Gastrocnemius medialis (tissue), 4 donors: ENCODE measurements around the gene NLRP9. TPM values are rescaled to one million over a fixed set of nuclear protein-coding genes. Genes with fewer than 3 reads are reported as not detected.

ENCODE experiments used
- ATAC-seq, 2 donors: fragments of 150-250 bp; one replicate each; pipeline ENCODE4 v1.9.1; 2016
- DNase-seq, 2 donors: peaks; one replicate each; pipeline ENCODE4 v3.0.0-alpha.2; 2019
- H3K27ac ChIP-seq, 4 donors: fragments of 200-600 bp; sonication (generic); 1 replicate in 1 of 4; 2 replicates in 3 of 4; pipeline ENCODE4 v1.5.1; 2016 to 2018; ENCODE audit warnings: mild to moderate bottlenecking in 2 of 4, moderate library complexity in 1 of 4
- H3K27me3 ChIP-seq, 3 donors: fragments of 200-600 bp; sonication (generic) in 2 of 3; 1 replicate in 1 of 3; 2 replicates in 2 of 3; pipeline versions ENCODE4 v1.5.1 to v1.6.0; 2016 to 2019; ENCODE audit warnings: mild to moderate bottlenecking in 1 of 3, moderate library complexity in 1 of 3
- H3K36me3 ChIP-seq, 2 donors: fragments of 200-600 bp; sonication (generic) in 1 of 2; one replicate each; pipeline ENCODE4 v1.5.1; 2017 to 2018
- H3K4me1 ChIP-seq, 2 donors: fragments of 200-600 bp; sonication (generic) in 1 of 2; one replicate each; pipeline ENCODE4 v1.5.1; 2016 to 2017; ENCODE audit warnings: mild to moderate bottlenecking in 2 of 2
- H3K4me3 ChIP-seq, 4 donors: fragments of 200-600 bp; sonication (generic) in 3 of 4; 1 replicate in 1 of 4; 2 replicates in 3 of 4; pipeline ENCODE4 v1.5.1; 2016 to 2019; ENCODE audit warnings: mild to moderate bottlenecking in 2 of 4
- H3K9me3 ChIP-seq, 3 donors: fragments of 200-600 bp; sonication (generic) in 2 of 3; 1 replicate in 1 of 3; 2 replicates in 2 of 3; pipeline ENCODE4 v1.5.1; 2016 to 2019
- POLR2A ChIP-seq, 2 donors: fragments of 450-650 bp; IDR thresholded peaks; one replicate each; pipeline ENCODE4 v1.6.1; 2017; ENCODE audit warnings: antibody characterized with exemption in 2 of 2, mild to moderate bottlenecking in 2 of 2, moderate library complexity in 2 of 2
- in situ Hi-C, 4 donors: fragments of 200-750 bp; cut with MboI; loops; one replicate each; pipeline versions ENCODE4 v1.15.0 to v1.8.0; 2017; ENCODE audit warnings: low sequenced_read_pairs in 4 of 4
- intact Hi-C: fragments of 100-400 bp; cut with DNase I; formaldehyde crosslinking; loops from one replicate; pipeline ENCODE4 v1.15.1; 2023; ENCODE audit warnings: low total_unique reads
- total RNA-seq, 4 donors: library from RNA; depleted of rRNA; stranded (reverse); fragments of >200 nt; gene quantifications; one replicate each; pipeline versions ENCODE4 v1.1.0 to v1.2.3, GENCODE V29; 2016
- TF ChIP-seq, protein P1 (sequence below), 5 experiments: fragments of 450-650 bp in 3 of 5; fragments of 200-600 bp in 2 of 5; sonication (generic) in 2 of 5; IDR thresholded peaks in 4 of 5; conservative IDR thresholded peaks in 1 of 5; 1 replicate in 4 of 5; 2 replicates in 1 of 5; pipeline ENCODE4 v1.5.1; 2016 to 2019; ENCODE audit warnings: antibody characterized with exemption in 5 of 5, mild to moderate bottlenecking in 3 of 5, moderate library complexity in 3 of 5

Gene NLRP9
- total RNA-seq, 4 donors from 2014 or later = not detected

DNA sequence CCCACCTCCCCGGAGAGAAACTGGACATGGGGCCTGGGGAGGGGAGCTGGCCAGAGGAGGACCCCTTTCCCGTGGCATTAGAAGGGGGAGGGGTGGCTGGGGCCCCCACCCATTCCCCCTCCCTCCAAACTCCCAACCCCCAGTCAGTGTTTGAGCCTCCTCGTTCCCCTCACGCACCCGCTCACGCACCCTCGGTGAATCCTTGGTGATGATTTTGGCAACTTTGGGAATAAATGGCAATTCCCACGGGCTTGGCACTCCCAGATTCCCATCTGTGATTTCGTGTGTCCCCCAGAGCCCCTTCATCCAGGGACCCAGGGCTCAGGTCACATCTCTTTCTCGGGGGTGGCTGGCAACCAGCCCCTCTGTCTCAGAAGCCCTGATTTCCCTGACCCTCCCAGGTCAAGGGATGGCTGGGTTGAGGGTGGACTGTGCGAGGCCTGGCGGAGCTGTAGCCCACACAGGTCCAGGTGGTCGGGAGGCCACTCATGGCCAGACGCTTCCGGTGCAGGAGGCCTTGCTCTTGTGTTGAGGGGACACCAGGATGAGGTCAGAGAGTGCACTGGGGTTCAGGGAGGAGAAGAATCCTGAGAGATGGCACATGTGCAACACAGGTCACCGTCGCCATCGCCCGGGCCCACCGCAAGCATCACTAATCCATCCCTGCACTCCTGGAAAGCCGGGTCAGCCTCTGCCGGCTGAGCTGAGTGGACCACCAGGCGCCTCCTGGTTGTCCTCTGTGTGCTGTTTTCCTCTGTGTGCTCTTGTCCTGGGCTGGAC is 42.5 kb downstream of the NLRP9 start:
- no peak overlapping the region for H3K27ac ChIP-seq
- peaks cover 3 to 68% of the 10 kb centered on the region in 2 donors for H3K36me3 ChIP-seq
- H3K4me3 ChIP-seq = no peak overlapping the region
- H3K9me3 ChIP-seq = no peaks in the 10 kb centered on the region
- H3K27me3 ChIP-seq = no peaks in the 10 kb centered on the region
- H3K4me1 ChIP-seq = no peaks in the 10 kb centered on the region
- DNase-seq = no peak
- in situ Hi-C loops = no loop called here
- intact Hi-C loops = no loop called here
- TF ChIP-seq, protein P1, sequence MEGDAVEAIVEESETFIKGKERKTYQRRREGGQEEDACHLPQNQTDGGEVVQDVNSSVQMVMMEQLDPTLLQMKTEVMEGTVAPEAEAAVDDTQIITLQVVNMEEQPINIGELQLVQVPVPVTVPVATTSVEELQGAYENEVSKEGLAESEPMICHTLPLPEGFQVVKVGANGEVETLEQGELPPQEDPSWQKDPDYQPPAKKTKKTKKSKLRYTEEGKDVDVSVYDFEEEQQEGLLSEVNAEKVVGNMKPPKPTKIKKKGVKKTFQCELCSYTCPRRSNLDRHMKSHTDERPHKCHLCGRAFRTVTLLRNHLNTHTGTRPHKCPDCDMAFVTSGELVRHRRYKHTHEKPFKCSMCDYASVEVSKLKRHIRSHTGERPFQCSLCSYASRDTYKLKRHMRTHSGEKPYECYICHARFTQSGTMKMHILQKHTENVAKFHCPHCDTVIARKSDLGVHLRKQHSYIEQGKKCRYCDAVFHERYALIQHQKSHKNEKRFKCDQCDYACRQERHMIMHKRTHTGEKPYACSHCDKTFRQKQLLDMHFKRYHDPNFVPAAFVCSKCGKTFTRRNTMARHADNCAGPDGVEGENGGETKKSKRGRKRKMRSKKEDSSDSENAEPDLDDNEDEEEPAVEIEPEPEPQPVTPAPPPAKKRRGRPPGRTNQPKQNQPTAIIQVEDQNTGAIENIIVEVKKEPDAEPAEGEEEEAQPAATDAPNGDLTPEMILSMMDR (IDR thresholded peaks at IDR 0.05 in 4 of 5, conservative IDR thresholded peaks at IDR 0.05 in 1 of 5) = no peak
- no peak for TF ChIP-seq POLR2A (IDR thresholded peaks at IDR 0.05)
- no peak for ATAC-seq

DNA sequence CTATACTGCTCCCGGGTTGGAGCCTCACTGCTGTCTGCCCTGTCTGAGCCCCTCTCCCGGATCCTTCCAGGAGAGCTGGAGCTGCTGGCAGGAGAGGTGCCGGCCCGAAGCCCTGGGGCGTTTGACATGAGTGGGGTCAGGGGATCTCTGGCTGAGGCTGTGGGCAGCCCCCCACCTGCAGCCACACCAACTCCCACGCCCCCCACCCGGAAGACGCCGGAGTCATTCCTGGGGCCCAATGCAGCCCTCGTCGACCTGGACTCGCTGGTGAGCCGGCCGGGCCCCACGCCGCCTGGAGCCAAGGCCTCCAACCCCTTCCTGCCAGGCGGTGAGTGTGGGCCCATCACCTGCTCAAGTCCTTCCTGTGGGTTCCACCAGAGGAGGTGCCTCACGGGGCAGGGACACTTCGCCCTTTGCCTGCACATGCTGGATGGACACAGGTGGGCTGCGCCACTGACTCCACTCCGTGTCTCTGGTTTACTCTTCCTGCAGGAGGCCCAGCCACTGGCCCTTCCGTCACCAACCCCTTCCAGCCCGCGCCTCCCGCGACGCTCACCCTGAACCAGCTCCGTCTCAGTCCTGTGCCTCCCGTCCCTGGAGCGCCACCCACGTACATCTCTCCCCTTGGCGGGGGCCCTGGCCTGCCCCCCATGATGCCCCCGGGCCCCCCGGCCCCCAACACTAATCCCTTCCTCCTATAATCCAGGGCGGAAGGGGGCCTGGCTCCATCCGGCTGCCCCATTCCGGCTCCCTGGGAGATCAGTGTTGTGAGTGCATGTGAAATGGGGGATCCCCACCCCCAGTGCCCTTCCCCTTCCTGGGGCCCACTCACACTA is 43.3 kb downstream of the NLRP9 start:
- no peaks in the 10 kb centered on the region for H3K9me3 ChIP-seq
- H3K4me1 ChIP-seq = no peaks in the 10 kb centered on the region
- peaks cover 3 to 77% of the 10 kb centered on the region in 2 donors for H3K36me3 ChIP-seq
- in situ Hi-C loops = no loop called here
- DNase-seq (no peak), ATAC-seq (no peak)
- no peak overlapping the region for H3K4me3 ChIP-seq
- TF ChIP-seq, protein P1 (IDR thresholded peaks at IDR 0.05 in 4 of 5, conservative IDR thresholded peaks at IDR 0.05 in 1 of 5) = no peak
- TF ChIP-seq POLR2A (IDR thresholded peaks at IDR 0.05) = no peak
- H3K27ac ChIP-seq = no peak overlapping the region
- intact Hi-C loops = no loop called here
- no peaks in the 10 kb centered on the region for H3K27me3 ChIP-seq

DNA sequence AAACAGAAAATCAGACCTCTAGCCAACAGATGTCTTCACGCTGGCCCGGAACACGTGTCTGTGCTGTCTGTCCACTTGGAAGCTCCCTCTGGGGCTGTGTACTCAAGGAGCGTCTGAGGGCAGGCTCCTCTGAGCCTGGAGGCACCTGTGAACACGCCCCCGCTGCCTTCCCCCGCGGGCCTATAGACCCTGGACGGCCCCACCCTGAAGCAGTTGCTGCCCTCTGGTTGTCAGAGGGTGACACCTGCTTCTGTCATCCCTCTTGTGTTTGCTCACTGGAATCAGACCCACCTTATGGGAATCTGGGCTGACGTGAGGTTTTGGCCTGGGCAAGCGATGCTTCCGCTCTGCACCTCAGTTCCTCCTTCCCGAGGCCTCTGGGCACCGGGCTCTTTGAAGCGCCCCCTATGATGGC is 44.0 kb downstream of the NLRP9 start:
- ATAC-seq (no peak), DNase-seq (no peak)
- in situ Hi-C loops (no loop called here), intact Hi-C loops (no loop called here)
- H3K27me3 ChIP-seq = no peaks in the 10 kb centered on the region
- no peak overlapping the region for H3K27ac ChIP-seq
- TF ChIP-seq, protein P1 (IDR thresholded peaks at IDR 0.05 in 4 of 5, conservative IDR thresholded peaks at IDR 0.05 in 1 of 5) = no peak
- TF ChIP-seq POLR2A (IDR thresholded peaks at IDR 0.05) = no peak
- peaks cover 3 to 83% of the 10 kb centered on the region in 2 donors for H3K36me3 ChIP-seq
- no peaks in the 10 kb centered on the region for H3K9me3 ChIP-seq
- no peak overlapping the region for H3K4me3 ChIP-seq
- no peaks in the 10 kb centered on the region for H3K4me1 ChIP-seq

DNA sequence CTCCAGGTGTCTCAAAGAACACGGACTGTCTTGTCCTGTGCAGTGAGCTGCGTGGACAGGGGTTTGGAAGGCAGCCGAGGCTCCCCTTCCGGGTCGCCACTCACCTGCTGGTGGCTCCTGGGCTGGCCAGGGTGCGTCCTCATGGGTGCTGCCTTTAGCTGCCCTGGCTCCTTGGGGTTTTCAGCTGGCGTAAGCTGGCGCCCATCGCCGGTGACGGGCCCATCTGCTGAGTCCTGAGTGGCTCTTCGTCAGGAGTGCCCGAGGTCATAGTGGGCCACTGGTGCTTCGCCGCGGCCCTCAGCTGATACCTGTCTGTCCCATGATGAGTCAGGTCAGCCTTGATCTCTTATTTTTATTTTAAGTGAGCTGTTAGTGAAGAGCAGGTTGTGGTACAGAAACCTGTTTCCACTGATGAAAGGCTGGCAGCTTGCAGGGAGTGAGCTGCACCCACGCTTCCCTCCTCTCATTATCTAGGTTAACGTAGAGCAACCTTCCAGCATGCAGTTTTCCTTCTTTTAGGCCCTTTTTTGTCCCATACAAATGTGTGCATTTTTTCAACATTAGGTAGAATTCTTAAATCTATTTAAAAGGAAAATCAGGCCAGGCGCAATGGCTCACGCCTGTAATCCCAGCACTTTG is 44.7 kb downstream of the NLRP9 start:
- Histone ChIP-seq H3K4me3 (no peak overlapping the region), H3K36me3 (peaks cover 3 to 91% of the 10 kb centered on the region in 2 donors), H3K4me1 (no peaks in the 10 kb centered on the region), H3K27me3 (no peaks in the 10 kb centered on the region), H3K27ac (no peak overlapping the region), H3K9me3 (no peaks in the 10 kb centered on the region)
- TF ChIP-seq, protein P1 (IDR thresholded peaks at IDR 0.05 in 4 of 5, conservative IDR thresholded peaks at IDR 0.05 in 1 of 5) = no peak
- TF ChIP-seq POLR2A (IDR thresholded peaks at IDR 0.05) = no peak
- ATAC-seq (no peak), DNase-seq (no peak)
- in situ Hi-C loops = no loop called here
- intact Hi-C loops = no loop called here
